ENCODE data around the gene PRDM8.

- TF ChIP-seq EP300 (IDR thresholded peaks at IDR 0.05) = no peak
- no peak for TF ChIP-seq CTCF (IDR thresholded peaks at IDR 0.05)
- TF ChIP-seq POLR2A (IDR thresholded peaks at IDR 0.05; ENCODE audit: low read depth) = no peak
These were observed 8.8 kb downstream of the PRDM8 start for GRCh38 chr4:80206111-80206510.

All from esophagus muscularis mucosa (tissue), 4 donors.